HCT116 (cell line): ENCODE data around the gene MYH3. TPM values are rescaled to one million over a fixed set of nuclear protein-coding genes. Genes with fewer than 3 reads are reported as not detected.

ENCODE experiments used
- total RNA-seq: library from RNA; stranded (reverse); gene quantifications from one replicate; pipeline ENCODE4 v1.2.1, GENCODE V29; 2021; ENCODE audit not compliant: unreplicated experiment

The MYH3 gene
- total RNA-seq, 1 experiment from 2014 or later, result 1.6 TPM

Other genes starting within 250 kb of the MYH3 start
- gene MYH8, start 235.4 kb downstream of the MYH3 start, total RNA-seq, result not detected
- gene MYH4, start 187.8 kb downstream of the MYH3 start, total RNA-seq, result not detected
- not detected for gene MYH1, start 138.8 kb downstream of the MYH3 start, total RNA-seq
- not detected for gene MYH2, start 107.7 kb downstream of the MYH3 start, total RNA-seq
- 35.8 TPM for gene SCO1, start 40.2 kb upstream of the MYH3 start, total RNA-seq
- gene ADPRM, start 40.3 kb upstream of the MYH3 start, total RNA-seq, result 7.9 TPM
- not detected for gene TMEM220, start 72.7 kb upstream of the MYH3 start, total RNA-seq
- gene TMEM238L, start 146.8 kb upstream of the MYH3 start, total RNA-seq, result not detected
- not detected for gene PIRT, start 180.8 kb upstream of the MYH3 start, total RNA-seq